AG09309 (cell line): ENCODE data around the gene C1orf198.

Experiments used
- DNase-seq: peaks from one replicate; pipeline ENCODE4 v3.0.0-alpha.2; 2010; ENCODE audit warnings: low read depth
- H3K4me3 ChIP-seq: 2 replicates; pipeline ENCODE4 v1.5.1; 2011; ENCODE audit warnings: mild to moderate bottlenecking, low read depth, low read length, moderate library complexity; ENCODE audit not compliant: control insufficient read depth
- TF ChIP-seq, protein P1 (sequence below): IDR thresholded peaks from 2 replicates; pipeline ENCODE4 v1.5.1; 2011; ENCODE audit warnings: mild to moderate bottlenecking, low read depth, low read length, inconsistent platforms; ENCODE audit not compliant: insufficient read depth, control insufficient read depth; ENCODE audit errors: missing control alignments

Gene C1orf198

DNA sequence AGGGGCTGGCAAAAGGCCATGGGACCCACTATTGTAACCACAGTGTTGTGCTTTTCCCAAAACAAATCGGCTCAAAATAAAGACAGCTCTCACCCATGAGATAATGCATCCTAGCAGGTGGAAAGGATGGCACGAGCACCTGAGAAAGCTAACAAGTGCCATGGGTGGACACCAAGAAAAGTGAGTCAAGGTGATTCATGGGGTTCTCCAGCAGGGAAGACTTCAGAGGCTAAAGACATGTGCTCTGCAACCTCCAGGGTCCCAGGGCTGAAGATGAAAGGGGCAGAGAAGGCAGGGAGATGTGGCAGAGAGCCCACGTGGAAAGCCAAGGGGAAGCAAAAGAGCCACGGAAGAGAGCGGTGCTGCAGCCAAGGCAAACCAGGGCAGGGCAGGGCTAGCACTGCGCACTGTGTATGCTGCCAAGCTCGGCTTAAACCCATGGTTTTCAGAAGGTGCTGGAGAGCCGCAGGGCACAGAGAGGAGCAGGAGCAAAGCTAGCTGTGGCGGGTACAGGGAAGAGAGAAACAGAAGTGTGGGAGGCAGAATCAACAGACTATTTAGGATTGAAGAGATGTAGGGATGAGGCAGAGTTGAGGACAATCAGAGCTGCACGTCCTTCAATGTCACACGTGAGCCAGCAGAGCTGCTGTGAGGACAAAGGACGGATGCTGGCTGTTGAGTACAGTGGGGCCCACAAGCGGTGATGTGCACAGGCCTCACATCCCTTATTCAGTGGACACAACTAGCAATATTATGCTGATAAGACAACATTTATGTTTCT lies 41.8 kb upstream of the C1orf198 start:
- TF ChIP-seq, protein P1, sequence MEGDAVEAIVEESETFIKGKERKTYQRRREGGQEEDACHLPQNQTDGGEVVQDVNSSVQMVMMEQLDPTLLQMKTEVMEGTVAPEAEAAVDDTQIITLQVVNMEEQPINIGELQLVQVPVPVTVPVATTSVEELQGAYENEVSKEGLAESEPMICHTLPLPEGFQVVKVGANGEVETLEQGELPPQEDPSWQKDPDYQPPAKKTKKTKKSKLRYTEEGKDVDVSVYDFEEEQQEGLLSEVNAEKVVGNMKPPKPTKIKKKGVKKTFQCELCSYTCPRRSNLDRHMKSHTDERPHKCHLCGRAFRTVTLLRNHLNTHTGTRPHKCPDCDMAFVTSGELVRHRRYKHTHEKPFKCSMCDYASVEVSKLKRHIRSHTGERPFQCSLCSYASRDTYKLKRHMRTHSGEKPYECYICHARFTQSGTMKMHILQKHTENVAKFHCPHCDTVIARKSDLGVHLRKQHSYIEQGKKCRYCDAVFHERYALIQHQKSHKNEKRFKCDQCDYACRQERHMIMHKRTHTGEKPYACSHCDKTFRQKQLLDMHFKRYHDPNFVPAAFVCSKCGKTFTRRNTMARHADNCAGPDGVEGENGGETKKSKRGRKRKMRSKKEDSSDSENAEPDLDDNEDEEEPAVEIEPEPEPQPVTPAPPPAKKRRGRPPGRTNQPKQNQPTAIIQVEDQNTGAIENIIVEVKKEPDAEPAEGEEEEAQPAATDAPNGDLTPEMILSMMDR: no peak
- no peak overlapping the region for H3K4me3 ChIP-seq
- no peak for DNase-seq

DNA sequence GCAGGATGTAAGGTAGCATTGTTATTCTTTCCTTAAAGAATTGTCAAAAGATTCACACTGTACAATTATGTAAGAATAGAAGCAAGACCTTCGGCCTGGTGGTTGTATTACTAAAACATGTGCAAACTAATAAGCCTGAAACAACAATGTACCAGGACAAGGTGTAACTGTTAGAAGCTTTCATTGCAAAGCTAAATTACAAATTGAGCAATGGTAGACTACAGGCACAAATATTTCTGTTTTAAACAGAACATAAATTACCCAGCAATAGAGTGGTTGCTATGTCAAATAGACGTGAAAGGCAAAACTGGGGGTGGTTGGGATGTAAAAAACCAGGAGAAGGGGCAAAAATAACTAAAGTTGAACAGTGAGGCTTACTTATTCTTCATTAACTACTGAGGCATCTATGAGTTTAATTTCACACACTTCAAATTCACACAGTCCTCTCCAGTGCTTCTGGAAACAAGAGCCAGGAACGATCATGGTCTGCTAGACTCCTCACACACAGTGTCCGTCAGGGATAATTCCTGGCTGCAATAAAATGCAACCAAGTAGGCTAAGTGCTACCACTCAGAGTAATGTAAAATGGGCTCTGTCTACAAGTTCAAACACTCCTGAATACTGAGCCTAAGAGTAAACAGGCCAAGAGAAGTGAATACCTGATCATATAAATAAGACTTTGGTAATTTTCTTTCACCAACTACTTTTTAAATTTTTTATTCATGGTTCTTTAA lies 39.3 kb upstream of the C1orf198 start:
- TF ChIP-seq, protein P1: no peak
- no peak for DNase-seq
- no peak overlapping the region for H3K4me3 ChIP-seq

DNA sequence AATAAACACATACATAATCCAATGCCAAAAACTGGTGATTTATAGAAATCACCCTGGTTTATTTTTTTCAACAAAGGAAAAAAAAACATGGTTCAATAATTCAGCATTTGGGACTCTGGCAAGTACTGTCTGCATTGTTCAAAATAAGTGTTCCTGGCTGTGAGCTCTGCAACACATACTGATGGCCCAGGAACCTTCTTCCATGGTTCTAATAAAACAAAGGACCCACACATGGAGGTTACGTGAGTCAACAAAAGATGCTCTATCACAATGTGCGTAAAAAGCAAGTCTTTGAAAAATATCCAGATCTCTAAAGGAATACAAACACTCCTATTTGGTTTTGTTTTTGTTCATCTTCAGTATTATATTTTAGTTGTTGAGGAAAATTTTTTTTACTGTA lies 37.9 kb upstream of the C1orf198 start:
- no peak overlapping the region for H3K4me3 ChIP-seq
- TF ChIP-seq, protein P1: no peak
- DNase-seq: no peak

DNA sequence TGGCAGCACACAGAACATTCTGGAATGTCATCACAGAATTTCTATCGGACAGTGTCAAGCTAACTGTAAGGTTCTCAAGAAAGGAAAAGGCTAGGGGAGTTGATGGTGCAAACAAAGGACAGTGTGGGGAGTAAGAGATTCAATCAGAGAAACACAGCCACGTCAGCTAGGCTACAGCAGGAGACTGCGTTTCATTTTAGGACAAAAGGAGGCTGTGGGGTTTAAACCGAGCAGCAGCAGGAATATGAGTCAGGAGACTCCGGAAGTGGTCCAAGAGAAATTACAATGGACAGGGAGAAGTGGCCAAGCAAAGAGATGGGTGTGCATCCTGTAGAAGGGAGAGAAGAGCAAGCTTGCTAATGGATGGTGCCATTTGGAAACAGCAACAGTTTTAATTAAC lies 37.4 kb upstream of the C1orf198 start:
- H3K4me3 ChIP-seq: no peak overlapping the region
- DNase-seq: peak; percentile 29
- TF ChIP-seq, protein P1: no peak

DNA sequence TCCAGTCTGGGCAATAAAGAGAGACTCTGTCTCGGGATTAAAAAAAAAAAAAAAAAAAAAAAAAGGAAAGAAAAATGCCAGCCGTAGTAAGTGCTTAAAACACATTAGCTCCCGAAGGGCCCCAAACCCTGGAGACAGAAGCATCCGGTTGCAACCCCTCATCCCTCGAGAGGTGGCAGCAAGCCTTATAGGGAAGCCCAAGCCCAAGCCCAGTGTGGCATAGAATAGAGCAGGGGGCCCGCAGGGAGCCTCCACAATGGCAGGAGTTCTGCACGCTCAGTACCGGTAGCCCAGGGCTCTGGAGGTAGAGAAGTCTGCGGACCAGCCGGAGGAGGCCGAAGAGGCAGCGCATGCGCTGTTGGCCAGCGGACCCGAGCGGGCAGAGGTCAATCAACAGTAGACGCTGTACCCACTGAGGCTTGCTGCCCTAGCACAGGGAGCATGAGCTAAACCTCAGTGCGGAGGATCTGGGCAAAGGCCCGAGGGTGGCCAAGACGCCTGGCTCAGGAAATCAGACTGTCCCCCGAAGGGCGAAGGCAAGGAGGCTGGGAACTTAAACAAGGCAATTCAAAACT lies 34.1 kb upstream of the C1orf198 start:
- no peak overlapping the region for H3K4me3 ChIP-seq
- TF ChIP-seq, protein P1: no peak
- DNase-seq: no peak

DNA sequence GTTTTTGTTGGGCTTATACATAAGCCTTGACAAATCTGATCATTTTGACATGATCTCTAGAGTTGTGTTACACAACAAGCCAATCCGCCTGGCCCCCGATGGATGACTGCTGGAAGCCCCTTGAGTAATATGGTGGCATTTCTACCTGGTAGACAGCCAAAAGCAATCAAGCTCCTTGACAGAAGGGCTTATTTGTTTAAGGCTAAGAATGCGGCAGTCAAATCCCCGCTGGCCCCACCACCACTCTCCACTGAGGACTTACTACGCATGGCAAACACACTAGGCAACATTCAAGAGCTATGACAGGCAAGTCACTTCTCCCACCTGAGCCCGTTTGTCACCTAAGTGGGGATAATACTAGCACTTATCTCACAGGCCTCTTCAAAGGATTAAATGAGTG lies 33.4 kb upstream of the C1orf198 start:
- H3K4me3 ChIP-seq: no peak overlapping the region
- no peak for DNase-seq
- TF ChIP-seq, protein P1: no peak
